NCI-H748 (cell line): ENCODE results near the gene QRICH1.

Experiments
- DNase-seq: peaks from one replicate; lab custom pipeline; 2025; ENCODE audit not compliant: unreplicated experiment; lab: John Stamatoyannopoulos, UW

The QRICH1 gene, protein sequence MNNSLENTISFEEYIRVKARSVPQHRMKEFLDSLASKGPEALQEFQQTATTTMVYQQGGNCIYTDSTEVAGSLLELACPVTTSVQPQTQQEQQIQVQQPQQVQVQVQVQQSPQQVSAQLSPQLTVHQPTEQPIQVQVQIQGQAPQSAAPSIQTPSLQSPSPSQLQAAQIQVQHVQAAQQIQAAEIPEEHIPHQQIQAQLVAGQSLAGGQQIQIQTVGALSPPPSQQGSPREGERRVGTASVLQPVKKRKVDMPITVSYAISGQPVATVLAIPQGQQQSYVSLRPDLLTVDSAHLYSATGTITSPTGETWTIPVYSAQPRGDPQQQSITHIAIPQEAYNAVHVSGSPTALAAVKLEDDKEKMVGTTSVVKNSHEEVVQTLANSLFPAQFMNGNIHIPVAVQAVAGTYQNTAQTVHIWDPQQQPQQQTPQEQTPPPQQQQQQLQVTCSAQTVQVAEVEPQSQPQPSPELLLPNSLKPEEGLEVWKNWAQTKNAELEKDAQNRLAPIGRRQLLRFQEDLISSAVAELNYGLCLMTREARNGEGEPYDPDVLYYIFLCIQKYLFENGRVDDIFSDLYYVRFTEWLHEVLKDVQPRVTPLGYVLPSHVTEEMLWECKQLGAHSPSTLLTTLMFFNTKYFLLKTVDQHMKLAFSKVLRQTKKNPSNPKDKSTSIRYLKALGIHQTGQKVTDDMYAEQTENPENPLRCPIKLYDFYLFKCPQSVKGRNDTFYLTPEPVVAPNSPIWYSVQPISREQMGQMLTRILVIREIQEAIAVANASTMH

DNA sequence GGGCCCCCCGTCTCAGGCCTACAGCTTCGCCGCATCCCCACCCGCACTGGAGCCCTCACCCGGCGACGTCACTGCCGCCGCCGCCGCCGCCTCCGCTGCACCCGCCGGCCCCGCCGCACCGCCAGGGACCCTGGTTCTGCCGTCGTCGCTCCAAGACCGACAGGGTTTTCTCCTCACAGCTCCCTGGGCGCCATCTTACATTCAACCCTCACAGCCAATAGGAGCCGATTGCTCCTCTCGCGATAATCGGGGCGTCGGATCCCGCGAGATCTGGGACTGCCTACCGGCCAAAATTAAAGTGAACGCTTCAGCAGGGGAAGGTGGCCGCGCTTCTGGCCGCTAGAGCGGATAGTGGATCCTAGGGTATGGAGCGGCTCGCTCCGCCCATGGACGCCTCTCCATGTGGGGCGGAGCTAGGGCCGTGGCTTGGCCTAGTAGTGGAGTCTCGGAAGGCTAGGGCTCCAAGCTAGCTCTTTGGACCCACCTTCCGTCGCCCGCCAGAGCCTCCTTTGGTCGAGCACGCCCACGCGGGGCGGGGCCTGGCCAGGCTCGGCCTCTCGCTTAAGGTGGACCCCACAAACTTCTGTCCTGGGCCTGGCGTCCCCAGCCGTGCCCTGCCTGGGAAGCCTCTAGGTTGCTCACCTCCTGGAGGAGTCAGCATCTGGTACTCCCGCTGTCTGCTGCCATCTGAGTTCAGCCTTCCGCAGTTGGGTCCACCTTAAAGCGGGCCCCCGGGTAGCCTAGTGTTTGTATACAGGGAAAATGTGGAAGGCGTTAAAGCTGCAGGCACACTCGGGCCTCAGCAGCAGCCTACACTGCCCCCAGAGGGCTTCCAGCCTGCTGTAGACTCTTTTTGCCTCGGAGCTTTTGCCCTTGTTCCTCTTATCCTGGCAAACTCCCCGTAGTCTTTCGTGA, at the start of gene QRICH1:
QRICH1 (minus strand) TSS at position 219 of the 915 bp plus-strand sequence. CDS start 17,054 bp downstream, outside the sequence.
- DNase-seq: peak; percentile 96

DNA sequence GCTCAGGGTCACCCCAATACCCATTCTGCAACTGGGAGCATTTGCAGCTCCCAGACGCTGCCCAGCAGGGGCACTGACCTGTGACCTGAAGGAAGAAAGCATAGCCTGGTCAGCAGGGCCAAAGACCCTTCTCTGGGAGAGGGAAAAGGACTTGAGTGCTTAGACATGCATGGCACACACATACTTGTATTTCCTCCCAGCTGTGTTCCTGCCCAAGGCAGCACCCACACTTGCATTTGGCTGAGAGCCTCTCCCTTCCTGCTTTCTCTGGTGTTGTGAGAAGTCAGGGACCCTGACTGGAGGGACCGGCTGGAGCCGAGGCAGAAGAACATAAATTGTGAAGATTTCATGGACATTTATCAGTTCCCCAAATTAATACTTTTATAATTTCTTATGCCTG, 46.2 kb upstream of the QRICH1 start:
- DNase-seq: no peak

DNA sequence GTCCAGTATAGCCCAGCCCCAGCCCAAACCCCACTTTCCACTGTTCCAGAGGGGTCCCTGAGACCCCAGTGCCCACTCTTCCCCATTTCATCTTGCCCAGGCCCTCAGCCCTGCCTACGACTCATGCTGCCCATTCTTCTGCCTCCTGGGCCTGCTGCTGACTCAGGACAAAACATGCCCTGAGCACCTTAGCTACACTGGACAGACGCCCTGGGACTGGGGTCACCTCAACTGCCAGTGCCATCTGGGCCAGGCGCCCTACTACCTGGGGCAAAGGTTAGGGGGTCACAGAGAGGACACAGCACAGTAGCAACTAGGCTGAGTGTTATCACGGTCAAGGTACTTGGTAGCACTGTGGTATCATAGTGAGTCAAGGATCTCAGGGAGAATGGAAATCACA, 41.6 kb upstream of the QRICH1 start:
- DNase-seq: no peak

DNA sequence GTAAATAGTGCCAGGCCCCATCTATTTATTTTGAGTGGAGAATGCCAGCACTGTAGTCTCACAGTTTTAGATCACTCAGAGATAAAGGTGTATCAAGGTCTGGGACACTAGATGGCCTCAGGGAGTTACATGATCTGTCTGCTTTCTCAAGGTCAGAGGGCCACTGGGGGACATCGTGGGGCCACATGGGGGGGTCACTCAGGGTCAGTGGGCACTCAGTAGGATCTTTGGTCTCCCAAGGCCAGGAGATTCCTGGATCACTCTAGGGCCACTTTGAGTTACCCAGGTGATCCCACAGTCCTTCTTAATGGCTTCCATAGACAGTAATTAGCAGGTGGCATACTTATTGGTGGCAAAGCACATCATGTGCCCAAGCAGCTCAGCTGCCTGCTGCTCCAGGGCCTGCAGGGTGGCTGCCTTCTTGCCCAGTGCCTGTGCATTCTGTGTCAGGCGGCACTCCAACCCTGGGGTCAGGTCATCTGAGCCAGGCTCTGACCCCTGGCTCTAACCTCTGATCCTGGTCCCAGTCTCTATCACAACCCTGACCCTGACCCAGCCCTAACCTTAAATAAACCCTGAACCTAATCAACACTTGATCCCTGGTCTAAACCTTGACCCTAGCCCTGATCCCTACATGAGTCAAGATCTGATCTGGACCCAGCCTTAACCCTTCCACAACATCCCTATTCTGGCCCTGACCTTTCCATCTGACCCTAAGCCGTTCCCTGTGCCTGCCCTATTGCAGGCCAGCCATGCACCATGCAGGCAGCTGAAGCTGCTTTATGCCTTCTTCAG, 40.8 kb upstream of the QRICH1 start:
- no peak for DNase-seq

DNA sequence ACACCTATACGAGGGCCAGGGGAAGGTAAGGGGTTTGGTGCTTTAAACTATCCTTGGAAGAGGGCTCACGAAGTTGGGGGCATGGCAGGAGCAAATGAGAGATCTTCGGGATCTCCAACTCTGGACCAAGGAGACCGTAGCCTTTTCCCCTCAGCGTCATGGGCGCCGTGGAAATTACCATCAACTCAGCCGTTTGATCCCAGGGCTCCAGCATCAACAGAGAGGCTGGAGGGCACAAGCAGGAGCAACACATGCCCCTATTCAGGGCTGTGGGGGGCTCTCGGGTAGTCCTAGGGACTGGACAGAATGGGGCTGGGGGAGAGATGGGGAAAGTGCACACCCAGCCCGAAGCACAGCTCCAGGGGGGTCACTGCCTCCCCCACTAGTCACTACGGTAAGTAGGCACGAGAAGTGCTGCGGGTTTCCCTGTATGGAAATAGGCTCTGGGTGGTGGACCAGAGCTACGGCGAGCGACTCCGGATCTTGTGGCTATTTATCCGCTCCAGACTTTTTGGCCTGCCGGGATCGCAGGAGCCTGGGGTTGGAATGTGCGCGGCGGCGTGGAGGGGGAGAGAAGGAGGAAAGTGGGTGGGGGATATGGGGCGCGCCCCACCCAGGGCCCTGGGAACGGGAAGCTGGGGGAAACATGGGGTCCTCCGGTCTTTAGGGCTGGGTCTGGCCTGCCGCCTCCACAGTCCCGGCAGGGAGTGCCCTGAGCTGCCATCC, 39.5 kb upstream of the QRICH1 start:
- no peak for DNase-seq

DNA sequence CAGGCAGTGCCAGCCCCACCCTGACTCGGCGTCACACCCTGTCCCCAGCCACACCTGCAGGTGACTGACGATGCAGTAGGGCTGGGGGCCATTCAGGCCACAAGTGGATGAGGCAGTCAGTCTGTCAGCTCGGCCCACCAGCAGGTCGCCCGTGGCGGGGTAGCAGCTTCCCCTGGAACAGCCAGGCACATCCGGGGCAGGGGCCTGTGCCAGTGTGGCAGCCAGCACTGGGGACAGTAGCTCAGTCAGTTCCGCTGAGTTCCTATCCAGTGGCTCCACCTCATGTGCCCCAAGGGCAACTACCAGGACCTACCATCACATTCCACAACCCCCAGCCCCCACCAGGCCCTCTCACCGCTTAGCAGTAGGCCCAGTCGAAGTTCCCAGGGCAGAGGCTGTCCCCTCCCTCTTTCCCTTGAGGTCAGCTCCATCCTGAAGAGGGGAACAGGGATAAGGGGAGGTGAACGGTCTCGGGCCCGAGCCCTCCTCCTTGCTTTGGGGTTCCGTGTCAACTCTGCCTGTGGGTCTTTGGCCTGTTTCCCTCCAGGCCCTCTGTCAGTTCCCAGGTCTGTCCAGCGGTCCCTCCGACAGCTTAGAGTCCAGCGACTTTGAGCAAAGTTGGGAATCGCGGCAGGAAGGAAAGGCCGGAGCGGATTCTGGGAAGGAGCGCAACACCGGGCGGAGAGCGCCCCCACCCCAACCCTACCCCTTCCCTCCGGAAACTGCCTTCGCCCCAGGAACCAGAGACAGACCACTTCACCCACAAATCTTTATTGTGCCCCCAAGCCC, 38.8 kb upstream of the QRICH1 start, which contains the start of gene LAMB2:
LAMB2 (minus strand) TSS at position 614 of the 789 bp plus-strand sequence; CDS start at position 431, 183 bp downstream.
- no peak for DNase-seq

DNA sequence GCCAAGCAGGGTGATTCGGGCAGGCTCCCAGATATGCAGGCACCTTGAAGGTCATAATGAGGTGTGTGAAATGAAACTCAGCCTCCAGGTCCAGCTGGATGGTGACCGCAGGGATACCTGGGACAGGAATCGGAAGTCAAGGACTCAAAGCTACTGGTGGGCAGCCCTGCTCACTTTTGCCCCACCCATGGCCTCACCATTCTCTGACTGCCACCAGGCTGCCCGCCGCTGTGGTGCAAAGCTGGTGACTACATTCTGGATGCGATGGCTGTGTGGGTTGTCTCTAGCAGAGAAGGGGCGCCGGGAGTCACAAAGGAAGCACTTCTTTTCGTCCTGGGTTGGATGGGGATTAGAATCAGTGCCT, 38.2 kb upstream of the QRICH1 start:
- DNase-seq: no peak

DNA sequence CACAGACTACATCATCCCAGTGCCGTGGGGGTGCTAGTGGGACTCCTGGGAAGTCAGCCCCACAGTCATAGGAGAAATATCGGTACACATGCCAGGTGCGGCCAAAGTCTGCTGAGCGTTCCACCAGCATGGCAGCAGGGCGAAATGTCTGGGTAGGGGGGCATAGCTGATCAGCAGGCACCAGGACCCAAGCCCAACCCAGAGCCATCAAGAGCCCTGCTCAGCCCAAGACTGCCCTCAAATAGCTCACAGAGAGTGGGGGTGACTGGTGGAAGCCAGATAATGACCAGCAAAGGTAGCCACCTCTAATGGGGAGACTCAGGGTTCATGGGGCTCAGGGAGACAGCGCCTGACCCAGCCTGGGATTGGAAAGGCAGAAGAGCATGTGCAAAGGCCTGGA, 37.7 kb upstream of the QRICH1 start:
- DNase-seq: no peak

DNA sequence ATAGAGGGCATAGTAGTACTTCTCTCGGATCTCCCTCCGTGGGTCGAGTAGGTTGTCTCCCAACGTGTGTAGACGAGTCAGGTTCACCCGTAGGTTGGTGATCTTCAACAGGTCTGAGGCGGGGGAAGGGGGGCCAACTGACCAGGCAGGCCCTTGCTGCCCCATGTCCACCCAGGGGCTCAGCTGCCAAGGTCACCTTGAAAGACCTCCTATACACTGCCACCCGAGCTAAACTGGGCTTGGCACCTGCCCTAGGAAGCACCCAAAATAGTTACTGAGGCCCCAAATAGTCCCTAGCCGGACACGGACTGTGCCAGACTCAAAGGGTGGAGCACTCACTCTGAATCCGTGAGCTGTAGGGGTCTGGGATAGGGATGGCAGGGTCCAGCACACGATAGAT, 37.2 kb upstream of the QRICH1 start:
- no peak for DNase-seq

DNA sequence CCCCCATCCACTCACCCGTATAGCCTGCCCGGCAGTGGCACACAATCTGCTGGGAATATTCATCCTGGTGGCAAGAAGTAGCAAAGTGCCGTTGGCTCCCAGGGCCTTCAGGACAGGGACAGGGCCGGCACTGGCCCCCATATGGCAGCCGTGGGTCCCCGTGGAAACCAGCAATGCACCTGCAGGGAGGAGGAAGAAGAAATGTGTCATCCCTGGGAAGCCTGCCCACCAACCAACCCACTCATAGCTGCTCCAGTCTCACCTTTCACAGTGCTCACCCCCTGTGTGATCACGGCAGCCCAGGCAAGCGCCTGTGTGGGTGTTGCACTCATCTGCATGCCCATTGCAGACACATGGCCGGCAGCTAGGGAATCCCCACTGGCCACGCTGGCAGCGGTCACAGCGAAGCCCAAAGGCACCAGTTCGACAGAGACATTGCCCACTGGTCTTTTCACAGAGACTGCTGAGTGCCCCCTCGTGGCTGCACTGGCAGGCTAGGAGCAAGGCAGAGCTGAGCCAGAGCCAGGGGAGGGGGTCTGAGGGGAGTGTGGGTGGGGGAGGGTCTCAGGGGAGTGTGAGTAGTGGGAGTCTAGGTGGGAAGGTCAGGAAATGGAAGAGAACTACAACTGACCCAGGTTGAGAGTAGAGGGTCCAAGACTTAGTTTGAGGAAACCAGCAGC, 31.3 kb upstream of the QRICH1 start:
- peak; percentile 4 for DNase-seq

DNA sequence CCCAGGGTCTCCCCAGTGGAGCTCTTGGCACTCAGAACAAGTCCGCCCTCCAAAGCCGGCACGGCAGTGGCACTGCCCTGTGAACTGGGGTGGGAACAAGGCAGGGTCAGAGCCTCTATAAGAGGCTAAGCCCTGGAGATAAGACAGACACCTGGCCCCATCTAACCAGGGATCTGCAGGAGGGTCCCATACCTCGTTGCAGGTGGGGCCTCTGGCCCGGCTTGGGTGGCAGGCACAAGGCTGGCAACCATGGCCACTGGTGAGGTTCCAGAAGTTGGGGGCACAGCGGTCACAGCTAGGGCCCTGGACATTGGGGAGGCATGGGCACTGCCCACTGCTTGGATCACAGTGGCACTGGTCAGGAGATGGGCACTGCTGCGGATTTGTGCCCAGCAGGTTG, 30.3 kb upstream of the QRICH1 start:
- DNase-seq: no peak

DNA sequence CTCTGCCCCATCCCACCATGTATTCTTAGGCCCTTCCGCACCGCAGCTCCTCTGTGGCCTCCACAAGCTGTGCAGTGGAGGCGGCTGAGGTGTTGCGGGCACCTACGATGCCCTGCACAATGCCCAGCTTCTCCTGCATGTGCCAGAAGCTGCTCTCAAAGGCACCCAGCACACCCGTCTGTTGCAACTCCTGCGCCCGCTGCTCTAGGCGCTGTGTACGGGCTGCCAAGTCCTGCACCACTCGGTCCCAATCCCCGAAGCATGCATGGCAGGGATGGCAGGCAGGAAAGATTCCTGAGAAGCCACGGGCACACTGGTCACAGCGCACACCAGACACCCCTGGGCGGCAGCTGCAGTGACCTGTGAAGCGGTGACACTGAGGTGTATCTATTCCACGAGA, 29.8 kb upstream of the QRICH1 start:
- no peak for DNase-seq

DNA sequence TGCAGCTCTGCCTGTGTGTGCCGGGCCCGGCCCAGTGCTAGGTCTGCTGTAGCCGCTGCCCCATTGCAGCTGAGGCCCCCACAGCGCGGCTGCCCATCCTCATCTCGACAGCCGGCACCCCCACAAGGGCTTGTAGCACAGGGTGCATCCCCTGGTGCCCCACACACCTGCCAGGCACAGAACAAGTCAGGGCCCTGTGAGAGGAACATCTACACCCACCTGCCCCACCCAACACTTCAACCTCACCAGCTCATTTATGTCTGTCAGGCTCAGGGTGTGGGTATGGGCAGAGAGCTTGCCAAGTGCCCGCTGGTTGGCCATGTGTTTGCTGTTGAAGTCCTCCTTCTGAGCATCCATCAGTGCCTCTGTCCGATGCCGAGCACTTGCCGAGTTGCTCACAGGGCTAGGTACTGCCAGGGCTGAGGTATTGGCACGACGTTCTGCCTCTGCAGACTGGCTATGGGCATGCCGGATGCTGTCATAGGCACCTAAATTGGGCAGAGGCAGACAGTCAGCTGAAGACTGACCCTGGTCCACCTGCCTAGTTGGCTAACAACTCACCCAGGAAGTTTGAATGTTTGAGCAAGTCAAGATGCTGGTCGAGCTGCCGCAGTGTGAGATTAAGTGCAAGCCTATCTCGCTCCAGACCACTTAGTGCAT, 29.1 kb upstream of the QRICH1 start:
- DNase-seq: no peak

DNA sequence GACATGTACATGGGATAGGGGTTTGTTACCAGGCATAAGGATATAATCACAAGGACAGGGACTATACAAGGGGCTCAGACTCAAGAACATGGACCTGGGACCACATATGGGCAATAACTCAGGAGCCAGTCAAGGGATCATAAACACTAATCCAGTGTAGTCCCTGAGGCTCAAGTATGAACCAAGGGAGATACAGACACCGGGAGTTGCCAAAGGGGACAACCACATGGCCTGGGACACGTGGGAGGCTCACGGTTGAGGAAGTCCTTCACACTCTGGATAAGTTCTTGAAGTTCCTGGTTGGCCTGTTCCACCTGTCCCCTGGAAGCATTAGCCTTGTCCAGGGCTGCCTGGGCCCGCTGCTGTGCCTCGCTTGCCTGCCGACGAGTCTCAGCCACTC, 28.6 kb upstream of the QRICH1 start:
- DNase-seq: no peak

DNA sequence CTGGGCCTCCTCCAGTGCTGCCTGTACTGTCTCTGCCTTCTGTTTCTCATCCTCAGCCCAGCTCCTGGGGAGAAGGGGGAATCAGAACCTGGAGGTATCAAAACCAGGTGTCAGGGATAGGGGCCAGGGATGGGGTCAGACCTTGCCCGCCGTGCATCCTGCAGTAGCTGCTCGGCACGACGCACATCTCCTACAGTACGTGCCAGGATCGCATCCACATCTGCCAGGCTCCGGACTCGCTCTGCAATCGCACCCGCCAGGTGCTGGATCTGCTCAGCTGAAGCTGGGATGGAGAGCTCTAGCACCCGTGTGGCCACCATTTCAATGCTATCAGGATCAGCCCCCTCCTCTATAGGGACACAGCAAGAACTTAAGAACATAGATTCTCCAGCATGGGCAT, 28.2 kb upstream of the QRICH1 start:
- no peak for DNase-seq

DNA sequence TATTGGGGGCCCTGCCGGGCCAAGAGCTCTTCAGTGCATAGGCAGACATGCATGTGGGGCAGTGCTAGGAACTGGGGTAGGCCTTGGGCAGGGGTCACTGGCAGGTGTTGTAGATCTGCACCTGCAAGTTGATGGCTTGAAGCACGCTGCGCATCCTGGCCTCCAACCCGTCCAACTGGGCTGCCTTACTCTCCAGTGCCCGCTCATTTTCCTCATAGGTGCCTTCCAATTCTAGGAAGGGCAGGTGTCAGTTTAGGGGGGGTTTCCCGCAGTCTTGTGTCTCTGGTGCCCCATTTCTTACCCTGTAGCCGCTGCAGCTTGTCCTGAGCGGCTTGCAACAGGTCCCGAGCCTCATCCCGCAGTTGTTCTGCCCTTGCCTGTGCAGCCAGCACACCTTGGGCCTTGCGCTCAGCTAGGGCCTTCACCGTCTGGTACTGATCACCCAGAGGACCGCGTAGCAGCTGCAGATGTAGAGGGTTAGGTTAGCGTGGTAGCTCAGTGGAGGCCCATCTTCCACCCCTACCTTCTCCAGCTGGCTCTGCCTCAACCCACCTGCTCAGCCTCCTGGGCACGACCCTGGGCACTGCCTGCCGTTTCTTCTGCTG, 27.4 kb upstream of the QRICH1 start:
- no peak for DNase-seq

DNA sequence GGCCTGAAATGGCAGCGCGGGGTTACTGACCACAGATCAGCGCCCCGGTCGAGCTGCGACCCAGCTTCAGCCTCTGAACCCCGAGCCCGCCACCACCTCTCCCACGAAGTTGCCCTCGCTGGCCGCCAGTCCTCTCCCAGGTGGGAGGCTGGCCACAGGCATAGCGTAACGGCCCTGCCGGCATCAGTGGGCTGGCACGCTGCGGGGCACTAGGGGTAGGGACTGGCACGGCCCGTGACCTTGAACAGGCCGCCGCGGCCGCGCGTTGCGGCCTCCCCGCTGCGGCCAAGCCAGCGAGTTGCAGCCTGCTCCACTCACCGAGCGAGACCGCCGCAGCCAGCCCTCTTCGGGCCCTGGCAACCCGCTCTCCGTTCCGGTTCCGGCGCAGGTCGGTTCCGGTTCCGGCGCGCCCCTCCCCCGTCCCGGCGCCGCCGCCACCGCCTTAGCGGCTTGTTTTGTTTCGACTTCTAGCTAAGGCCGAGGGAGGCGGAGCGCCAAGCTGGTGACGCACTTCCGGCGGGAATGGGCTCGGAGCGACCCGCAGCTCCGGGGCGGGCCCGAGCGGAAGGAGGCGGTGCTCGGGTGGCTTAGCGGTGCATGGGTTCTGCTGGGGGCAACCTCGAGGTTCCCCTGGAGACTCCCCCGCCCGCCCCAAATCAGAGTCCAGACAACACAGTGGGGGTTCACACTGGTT, 26.7 kb upstream of the QRICH1 start, which contains the start of gene USP19:
USP19 (minus strand) TSS at position 386 of the 694 bp plus-strand sequence. CDS start 1,678 bp downstream, outside the sequence.
- peak; percentile 92 for DNase-seq
